Stimulated activated CD4-positive, alpha-beta T cell treated with anti-CD3 and anti-CD28 coated beads, Interleukin-4, amount 100 ng/mL, for 24 hours (primary cell): ENCODE measurements around the gene RPL10.

Experiments used
- DNase-seq: peaks from one replicate; pipeline ENCODE4 v3.0.0-alpha.2; 2020

The RPL10 gene

GRCh38 chrX:154433605-154434004 is 35.4 kb downstream of the RPL10 start:
- DNase-seq: no peak

GRCh38 chrX:154434394-154435168 is 36.4 kb downstream of the RPL10 start:
- no peak for DNase-seq

GRCh38 chrX:154435171-154435733 is 37.1 kb downstream of the RPL10 start:
- no peak for DNase-seq

GRCh38 chrX:154436374-154436982 is 38.3 kb downstream of the RPL10 start:
- peak; percentile 52 for DNase-seq

GRCh38 chrX:154436983-154437752 is 39.0 kb downstream of the RPL10 start, which contains the start of gene GDI1:
Gene GDI1, plus strand, starts transcription at chrX:154437154. Its CDS starts 101 bp downstream, at chrX:154437255.
- peak; percentile 54 for DNase-seq

GRCh38 chrX:154437971-154438893 is 40.1 kb downstream of the RPL10 start:
- no peak for DNase-seq

- no peak for DNase-seq
Measured at GRCh38 chrX:154439841-154440240, 41.7 kb downstream of the RPL10 start.

- DNase-seq: no peak
Measured at GRCh38 chrX:154440623-154441357, 42.6 kb downstream of the RPL10 start.

- DNase-seq: no peak
Measured at GRCh38 chrX:154441564-154441963, 43.4 kb downstream of the RPL10 start.

GRCh38 chrX:154441984-154442707 is 44.0 kb downstream of the RPL10 start:
- DNase-seq: no peak

- no peak for DNase-seq
Measured at GRCh38 chrX:154443479-154443910, 45.3 kb downstream of the RPL10 start.

GRCh38 chrX:154443992-154444754 is 46.0 kb downstream of the RPL10 start, which contains the start of gene FAM50A:
Gene FAM50A, plus strand, starts transcription at chrX:154444141. Its CDS starts 95 bp downstream, at chrX:154444236.
- peak; percentile 72 for DNase-seq

GRCh38 chrX:154444755-154445246 is 46.6 kb downstream of the RPL10 start:
- DNase-seq: no peak

GRCh38 chrX:154445776-154446175 is 47.6 kb downstream of the RPL10 start:
- no peak for DNase-seq

- DNase-seq: no peak
Measured at GRCh38 chrX:154446430-154446829, 48.3 kb downstream of the RPL10 start.

GRCh38 chrX:154448484-154448883 is 50.3 kb downstream of the RPL10 start:
- DNase-seq: no peak

GRCh38 chrX:154449618-154450017 is 51.4 kb downstream of the RPL10 start:
- DNase-seq: no peak

GRCh38 chrX:154450312-154450711 is 52.1 kb downstream of the RPL10 start:
- DNase-seq: no peak
